Heart left ventricle (tissue), 13 donors: ENCODE results near the gene BAIAP2.

Experiments used
- POLR2A ChIP-seq, 2 donors: fragments of 450-650 bp; IDR thresholded peaks; one replicate each; pipeline ENCODE4 v1.6.1; 2017; ENCODE audit warnings: antibody characterized with exemption in 2 of 2, mild to moderate bottlenecking in 2 of 2, moderate library complexity in 2 of 2
- TF ChIP-seq, protein P1 (sequence below), 12 donors: fragments of 200-600 bp; sonication (generic) in 4 of 12; IDR thresholded peaks; one replicate each; pipeline versions ENCODE4 v1.5.0 to v1.8.0; 2018 to 2022; ENCODE audit warnings: antibody characterized with exemption in 12 of 12, mild to moderate bottlenecking in 5 of 12
- donor health status: ischemic (EF 13 %, LVEDD 7.1; RV severe dilation, severe dysfunction).
- donor health status: DM: no; HTN: yes; CAD: no.
- donor health status: DM: no; HTN: no; CAD: no.
- donor health status: ischemic (EF 25% LVEDD 6.9; RV normal size, moderate dysfunction).
- donor health status: ischemic (EF 25% LVEDD 5.7; RV mildly dilated, moderate dysfunction).
- donor health status: ischemic (EF 35%, LVEDD 5.7; RV mildly dilated, moderate dysfunction).
- donor health status: nonischemic (EF 11% LVEDD 7.7; RV severe dilation, severe dysfunction).
- donor health status: DM: yes; HTN: yes; CAD: no.
- donor health status: PGD.
- donor health status: ischemic (EF 29% LVEDD 5.4; RV normal size, mild dysfunction).
- donor health status: nonischemic (EF 23%, LVEDD 6.1; RV moderate dilation, normal function).

DNA sequence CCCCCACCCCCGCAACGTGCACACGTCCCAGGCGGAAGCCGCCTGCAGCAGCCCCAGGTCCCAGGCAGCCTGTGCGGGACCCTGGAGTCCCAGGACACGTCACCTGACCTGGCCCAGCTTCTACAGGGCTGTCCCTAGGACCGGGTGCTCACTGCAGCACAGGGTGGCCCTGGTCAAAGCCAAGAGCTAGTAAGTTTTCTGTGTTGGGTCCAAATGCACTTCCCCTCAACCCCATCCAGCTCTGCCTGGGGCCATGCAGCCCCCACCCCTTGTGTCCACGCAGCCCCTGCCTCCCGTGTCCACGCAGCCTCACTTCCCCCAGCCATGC lies 108.2 kb downstream of the BAIAP2 start:
- TF ChIP-seq, protein P1, sequence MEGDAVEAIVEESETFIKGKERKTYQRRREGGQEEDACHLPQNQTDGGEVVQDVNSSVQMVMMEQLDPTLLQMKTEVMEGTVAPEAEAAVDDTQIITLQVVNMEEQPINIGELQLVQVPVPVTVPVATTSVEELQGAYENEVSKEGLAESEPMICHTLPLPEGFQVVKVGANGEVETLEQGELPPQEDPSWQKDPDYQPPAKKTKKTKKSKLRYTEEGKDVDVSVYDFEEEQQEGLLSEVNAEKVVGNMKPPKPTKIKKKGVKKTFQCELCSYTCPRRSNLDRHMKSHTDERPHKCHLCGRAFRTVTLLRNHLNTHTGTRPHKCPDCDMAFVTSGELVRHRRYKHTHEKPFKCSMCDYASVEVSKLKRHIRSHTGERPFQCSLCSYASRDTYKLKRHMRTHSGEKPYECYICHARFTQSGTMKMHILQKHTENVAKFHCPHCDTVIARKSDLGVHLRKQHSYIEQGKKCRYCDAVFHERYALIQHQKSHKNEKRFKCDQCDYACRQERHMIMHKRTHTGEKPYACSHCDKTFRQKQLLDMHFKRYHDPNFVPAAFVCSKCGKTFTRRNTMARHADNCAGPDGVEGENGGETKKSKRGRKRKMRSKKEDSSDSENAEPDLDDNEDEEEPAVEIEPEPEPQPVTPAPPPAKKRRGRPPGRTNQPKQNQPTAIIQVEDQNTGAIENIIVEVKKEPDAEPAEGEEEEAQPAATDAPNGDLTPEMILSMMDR (IDR thresholded peaks at IDR 0.05): no peak
- no peak for TF ChIP-seq POLR2A (IDR thresholded peaks at IDR 0.05)
